B cell (primary cell): ENCODE data around the gene PPFIA2.

Experiments used
- EZH2 ChIP-seq: IDR thresholded peaks from 2 replicates; pipeline ENCODE4 v1.6.1; 2012; ENCODE audit warnings: borderline replicate concordance, low read depth, mild to moderate bottlenecking, moderate library complexity, low read length; ENCODE audit not compliant: insufficient read depth, poor library complexity, severe bottlenecking
- TF ChIP-seq, protein P1 (sequence below): fragments of 200-600 bp; IDR thresholded peaks from one replicate; pipeline ENCODE4 v1.8.0; 2022; ENCODE audit warnings: antibody characterized with exemption, mild to moderate bottlenecking

DNA sequence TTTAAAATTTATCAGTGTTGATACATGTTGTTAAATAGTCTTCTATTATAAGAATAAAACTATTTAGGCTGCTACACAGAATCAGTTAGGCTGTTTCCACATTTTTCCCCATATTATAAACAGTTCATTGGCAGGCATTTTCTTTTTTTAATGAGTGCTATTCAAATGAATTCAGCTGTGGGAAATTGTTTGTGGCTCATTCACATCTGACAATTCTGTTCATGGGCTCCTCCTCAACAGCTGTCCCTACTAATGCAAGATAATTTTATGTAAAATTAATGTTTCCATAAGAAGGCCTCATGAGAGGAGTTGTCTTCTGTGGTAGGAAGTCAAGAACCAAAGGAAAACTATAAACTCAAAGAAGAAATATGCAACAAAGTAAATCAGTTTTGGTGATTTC, 218.0 kb downstream of the PPFIA2 start:
- TF ChIP-seq, protein P1, sequence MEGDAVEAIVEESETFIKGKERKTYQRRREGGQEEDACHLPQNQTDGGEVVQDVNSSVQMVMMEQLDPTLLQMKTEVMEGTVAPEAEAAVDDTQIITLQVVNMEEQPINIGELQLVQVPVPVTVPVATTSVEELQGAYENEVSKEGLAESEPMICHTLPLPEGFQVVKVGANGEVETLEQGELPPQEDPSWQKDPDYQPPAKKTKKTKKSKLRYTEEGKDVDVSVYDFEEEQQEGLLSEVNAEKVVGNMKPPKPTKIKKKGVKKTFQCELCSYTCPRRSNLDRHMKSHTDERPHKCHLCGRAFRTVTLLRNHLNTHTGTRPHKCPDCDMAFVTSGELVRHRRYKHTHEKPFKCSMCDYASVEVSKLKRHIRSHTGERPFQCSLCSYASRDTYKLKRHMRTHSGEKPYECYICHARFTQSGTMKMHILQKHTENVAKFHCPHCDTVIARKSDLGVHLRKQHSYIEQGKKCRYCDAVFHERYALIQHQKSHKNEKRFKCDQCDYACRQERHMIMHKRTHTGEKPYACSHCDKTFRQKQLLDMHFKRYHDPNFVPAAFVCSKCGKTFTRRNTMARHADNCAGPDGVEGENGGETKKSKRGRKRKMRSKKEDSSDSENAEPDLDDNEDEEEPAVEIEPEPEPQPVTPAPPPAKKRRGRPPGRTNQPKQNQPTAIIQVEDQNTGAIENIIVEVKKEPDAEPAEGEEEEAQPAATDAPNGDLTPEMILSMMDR: no peak
- no peak for TF ChIP-seq EZH2
